Naive thymus-derived CD8-positive, alpha-beta T cell (primary cell): ENCODE data around the gene AMZ1. TPM values are rescaled to one million over a fixed set of nuclear protein-coding genes. Genes with fewer than 3 reads are reported as not detected.

Source experiments
- ATAC-seq, 2 donors: fragments of 150-1000 bp; cut with Tn5 transposase in 1 of 2; sonication (Bioruptor Pico), chemical (Tn5 transposase) in 1 of 2; 1 replicate in 1 of 2; 2 replicates in 1 of 2; pipeline ENCODE4 v1.10.0; 2021; ENCODE audit warnings: mild to moderate bottlenecking in 2 of 2, moderate library complexity in 2 of 2
- POLR2A ChIA-PET: fragments of 350-600 bp; sonication (Branson Sonifier 250); formaldehyde crosslinking; loops from one replicate; lab custom pipeline; 2021; ENCODE audit warnings: antibody characterized with exemption; lab: Charles Lee
- DNase-seq, 10 donors: peaks; one replicate each; pipeline versions ENCODE4 v3.0.0 to v3.0.0-alpha.2; 2020 to 2022
- H3K27ac Mint-ChIP-seq, 10 donors: one replicate each; pipeline ENCODE4 v1.8.0; 2020 to 2022; ENCODE audit warnings: mild to moderate bottlenecking in 10 of 10, mixed read lengths in 10 of 10, moderate library complexity in 4 of 10, inconsistent platforms in 1 of 10
- H3K27me3 Mint-ChIP-seq, 5 donors: one replicate each; pipeline ENCODE4 v1.8.0; 2021 to 2022; ENCODE audit warnings: mixed read lengths in 5 of 5
- H3K36me3 Mint-ChIP-seq, 3 donors: one replicate each; pipeline ENCODE4 v1.8.0; 2020 to 2022; ENCODE audit warnings: mixed read lengths in 3 of 3, mild to moderate bottlenecking in 2 of 3, inconsistent platforms in 1 of 3
- H3K4me1 Mint-ChIP-seq, 4 donors: one replicate each; pipeline ENCODE4 v1.8.0; 2021 to 2022; ENCODE audit warnings: mixed read lengths in 4 of 4
- H3K4me3 Mint-ChIP-seq, 10 donors: one replicate each; pipeline ENCODE4 v1.8.0; 2020 to 2022; ENCODE audit warnings: mild to moderate bottlenecking in 10 of 10, mixed read lengths in 10 of 10, moderate library complexity in 6 of 10, inconsistent platforms in 1 of 10
- H3K9me3 Mint-ChIP-seq, 9 donors: one replicate each; pipeline ENCODE4 v1.8.0; 2020 to 2022; ENCODE audit warnings: mixed read lengths in 9 of 9, mild to moderate bottlenecking in 3 of 9, inconsistent platforms in 1 of 9, moderate library complexity in 1 of 9
- polyA plus RNA-seq, 3 donors: library from polyadenylated mRNA; unstranded; fragments of 300-500 nt; fragmentation: Illumina TruSeq; gene quantifications; one replicate each; pipeline ENCODE4 v1.2.3, GENCODE V29; 2021
- total RNA-seq, 8 experiments: library from RNA in 2 of 8; stranded (reverse) in 2 of 8; gene quantifications; one replicate each; pipeline ENCODE4 v1.2.3 and lab custom pipeline; 2021 to 2026

Gene AMZ1
- total and polyA plus RNA-seq, 5 experiments from 2014 or later, result 0.05 TPM; not detected in 4

DNA sequence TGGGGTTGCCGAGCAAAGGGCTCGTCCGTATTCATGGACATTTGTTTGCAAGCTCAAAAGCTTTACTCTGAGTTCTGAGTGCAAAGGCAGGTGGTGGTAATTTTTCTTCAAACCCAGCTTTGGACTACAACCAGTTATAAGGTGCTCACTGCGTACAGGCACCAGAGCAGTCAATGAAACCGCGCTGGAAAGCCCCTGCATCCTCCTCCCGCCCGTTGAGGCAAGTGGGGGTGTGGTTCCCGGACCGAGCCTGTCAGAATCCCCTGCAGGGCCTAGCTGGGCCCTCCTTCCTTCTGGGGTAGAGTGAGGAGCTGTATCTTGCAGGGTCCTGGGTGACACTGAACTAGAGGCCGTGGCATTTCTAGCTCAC is 22.3 kb downstream of the AMZ1 start:
- no peaks in the 10 kb centered on the region for H3K9me3 Mint-ChIP-seq
- H3K27me3 Mint-ChIP-seq, result peaks cover 5 to 30% (median 8%) of the 10 kb centered on the region in 5 donors
- POLR2A ChIA-PET, result interaction anchor here (0.5 to 4.1 kb wide), 9 partner anchors 8 to 291 kb away, joined by 3 to 26 read pairs (median 5); no protein-coding TSS in a partner anchor
- peak overlapping the region in 7 of 10 donors; percentile 16 to 76 (median 61) for H3K4me3 Mint-ChIP-seq
- H3K4me1 Mint-ChIP-seq, result peaks cover 21 to 48% (median 40%) of the 10 kb centered on the region in 4 donors
- peak in 2 of 10 donors; percentile 29 to 64 for DNase-seq
- no peaks in the 10 kb centered on the region for H3K36me3 Mint-ChIP-seq
- ATAC-seq, result peak in 1 of 2 donors; percentile 17
- H3K27ac Mint-ChIP-seq, result peak overlapping the region in 4 of 10 donors; percentile 14 to 61 (median 50)

- peak overlapping the region in 8 of 10 donors; percentile 61 to 89 (median 80) for H3K27ac Mint-ChIP-seq
- peaks cover 5 to 30% (median 8%) of the 10 kb centered on the region in 5 donors for H3K27me3 Mint-ChIP-seq
- no peaks in the 10 kb centered on the region for H3K36me3 Mint-ChIP-seq
- H3K4me3 Mint-ChIP-seq, result peak overlapping the region in 8 of 10 donors; percentile 18 to 76 (median 66)
- H3K4me1 Mint-ChIP-seq, result peaks cover 28 to 55% (median 47%) of the 10 kb centered on the region in 4 donors
- ATAC-seq (peak in 1 of 2 donors; percentile 47), DNase-seq (peak in 6 of 10 donors; percentile 37 to 62 (median 46))
- POLR2A ChIA-PET, result interaction anchor here (1.0 to 4.1 kb wide), 5 partner anchors 10 to 202 kb away, joined by 3 to 26 read pairs (median 5); no protein-coding TSS in a partner anchor
- no peaks in the 10 kb centered on the region for H3K9me3 Mint-ChIP-seq
Measured at GRCh38 chr7:2710901-2711551, 23.0 kb downstream of the AMZ1 start.

GRCh38 chr7:2711895-2712675 is 24.1 kb downstream of the AMZ1 start:
- H3K27ac Mint-ChIP-seq, result peak overlapping the region in 1 of 10 donors; percentile 65
- POLR2A ChIA-PET, result interaction anchor here (0.6 to 1.6 kb wide), 5 partner anchors 10 to 181 kb away, joined by 3 to 5 read pairs (median 4); no protein-coding TSS in a partner anchor
- ATAC-seq (no peak), DNase-seq (peak in 1 of 10 donors; percentile 61)
- peaks cover 35 to 66% (median 57%) of the 10 kb centered on the region in 4 donors for H3K4me1 Mint-ChIP-seq
- H3K36me3 Mint-ChIP-seq, result no peaks in the 10 kb centered on the region
- peak overlapping the region in 2 of 10 donors; percentile 8 to 34 for H3K4me3 Mint-ChIP-seq
- H3K9me3 Mint-ChIP-seq, result no peaks in the 10 kb centered on the region
- H3K27me3 Mint-ChIP-seq, result peaks cover 5 to 32% (median 14%) of the 10 kb centered on the region in 5 donors

DNA sequence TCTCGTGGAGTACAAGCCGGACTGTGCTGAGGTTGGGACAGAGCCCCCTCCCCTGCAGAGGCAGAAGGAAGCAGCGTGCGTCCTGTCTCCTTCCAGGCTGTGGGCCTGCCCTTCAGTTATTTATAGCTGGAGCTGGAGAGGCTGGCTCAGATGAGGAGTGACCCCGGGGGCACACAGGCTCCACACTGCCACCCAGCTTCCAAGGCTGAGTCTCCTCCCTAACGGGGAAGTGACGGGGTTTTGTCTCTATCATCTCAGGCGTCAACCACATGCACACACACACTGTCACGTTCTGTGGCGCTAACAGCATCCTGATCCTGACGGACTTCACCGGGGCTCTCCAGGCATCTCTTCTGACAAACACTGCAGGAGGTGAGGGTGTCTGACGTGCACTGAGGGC is 25.4 kb downstream of the AMZ1 start:
- Mint-ChIP-seq H3K9me3 (no peaks in the 10 kb centered on the region), H3K27ac (peak overlapping the region in 3 of 10 donors; percentile 31 to 63 (median 50)), H3K4me3 (no peak overlapping the region), H3K27me3 (peaks cover 5 to 27% (median 11%) of the 10 kb centered on the region in 5 donors), H3K36me3 (no peaks in the 10 kb centered on the region), H3K4me1 (peaks cover 39 to 79% (median 69%) of the 10 kb centered on the region in 4 donors)
- DNase-seq (peak in 1 of 10 donors; percentile 60), ATAC-seq (no peak)
- POLR2A ChIA-PET, result interaction anchor here (0.6 kb wide), 1 partner anchor 1934 kb away, joined by 3 read pairs; no protein-coding TSS in a partner anchor

GRCh38 chr7:2713978-2714377 is 26.0 kb downstream of the AMZ1 start:
- ATAC-seq, result no peak
- H3K9me3 Mint-ChIP-seq, result no peaks in the 10 kb centered on the region
- peak in 1 of 10 donors; percentile 41 for DNase-seq
- POLR2A ChIA-PET, result interaction anchor here (0.6 kb wide), 1 partner anchor 1933 kb away, joined by 3 read pairs; no protein-coding TSS in a partner anchor
- H3K27me3 Mint-ChIP-seq, result peaks cover 5 to 26% (median 11%) of the 10 kb centered on the region in 5 donors
- H3K27ac Mint-ChIP-seq, result peak overlapping the region in 2 of 10 donors; percentile 5 to 63
- H3K36me3 Mint-ChIP-seq, result no peaks in the 10 kb centered on the region
- no peak overlapping the region for H3K4me3 Mint-ChIP-seq
- peaks cover 43 to 85% (median 75%) of the 10 kb centered on the region in 4 donors for H3K4me1 Mint-ChIP-seq

DNA sequence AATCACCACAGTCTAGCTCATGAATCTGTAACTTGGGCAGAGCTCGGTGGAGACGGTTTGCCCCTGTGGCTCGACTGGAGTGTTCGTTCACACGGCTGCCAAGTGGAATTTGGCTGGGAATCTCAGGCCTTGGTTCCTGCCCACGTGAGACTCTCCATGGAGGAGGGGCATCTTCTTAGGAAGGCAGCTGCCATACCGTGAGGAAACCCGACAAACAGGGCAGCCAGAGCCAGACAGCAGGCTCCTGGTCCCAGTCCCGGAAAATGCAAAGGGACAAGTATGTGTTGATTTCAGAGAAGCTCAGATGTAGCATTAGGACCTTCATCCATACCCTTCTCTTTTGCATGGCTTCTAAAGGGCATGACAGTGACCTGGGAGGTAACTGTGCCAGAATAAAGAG is 26.6 kb downstream of the AMZ1 start:
- POLR2A ChIA-PET, result interaction anchor here (0.5 to 1.3 kb wide), 3 partner anchors 13 to 295 kb away, joined by 3 to 4 read pairs (median 3); no protein-coding TSS in a partner anchor
- Mint-ChIP-seq H3K27ac (peak overlapping the region in 4 of 10 donors; percentile 37 to 92 (median 82)), H3K27me3 (peaks cover 5 to 24% (median 9%) of the 10 kb centered on the region in 5 donors), H3K4me1 (peaks cover 41 to 83% (median 77%) of the 10 kb centered on the region in 4 donors), H3K4me3 (peak overlapping the region in 9 of 10 donors; percentile 19 to 77 (median 67)), H3K9me3 (no peaks in the 10 kb centered on the region), H3K36me3 (no peaks in the 10 kb centered on the region)
- DNase-seq (peak in 1 of 10 donors; percentile 48), ATAC-seq (no peak)

GRCh38 chr7:2715341-2716231 is 27.6 kb downstream of the AMZ1 start:
- Mint-ChIP-seq H3K4me1 (peaks cover 37 to 73% (median 68%) of the 10 kb centered on the region in 4 donors), H3K27me3 (peaks cover 5 to 20% (median 9%) of the 10 kb centered on the region in 5 donors), H3K9me3 (no peaks in the 10 kb centered on the region), H3K36me3 (peaks cover 0 to 2% (median 0%) of the 10 kb centered on the region in 3 donors), H3K27ac (peak overlapping the region; percentile 35 to 92 (median 82)), H3K4me3 (peak overlapping the region; percentile 30 to 82 (median 66))
- ATAC-seq (peak; percentile 75 to 84), DNase-seq (peak in 8 of 10 donors; percentile 47 to 77 (median 64))
- POLR2A ChIA-PET, result interaction anchor here (0.5 to 1.3 kb wide), 4 partner anchors 14 to 376 kb away, joined by 3 to 4 read pairs (median 3); no protein-coding TSS in a partner anchor

DNA sequence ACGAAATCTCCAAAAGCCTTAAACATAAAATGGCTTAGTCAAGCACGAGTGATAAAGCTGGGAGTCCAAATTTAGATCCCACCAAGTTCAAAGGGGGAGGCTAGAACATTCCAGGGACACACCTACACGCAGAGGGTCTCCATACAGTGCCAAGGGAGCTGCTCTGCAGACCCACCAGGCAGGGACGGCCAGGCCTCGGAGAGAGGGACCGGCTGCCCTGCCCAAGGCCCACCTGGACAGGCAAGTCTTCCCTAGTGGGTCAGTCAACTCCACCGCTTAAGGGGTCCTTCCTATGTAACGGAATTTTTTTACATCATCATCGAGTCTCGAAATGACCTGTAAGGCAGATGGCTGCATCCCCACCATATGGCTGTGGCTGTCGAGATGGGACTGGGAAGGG is 28.5 kb downstream of the AMZ1 start:
- Mint-ChIP-seq H3K9me3 (no peaks in the 10 kb centered on the region), H3K4me3 (peak overlapping the region in 6 of 10 donors; percentile 63 to 82 (median 70)), H3K4me1 (peaks cover 36 to 71% (median 65%) of the 10 kb centered on the region in 4 donors), H3K27ac (peak overlapping the region in 7 of 10 donors; percentile 37 to 92 (median 86)), H3K27me3 (peaks cover 3 to 17% (median 9%) of the 10 kb centered on the region in 5 donors), H3K36me3 (peaks cover 0 to 3% (median 2%) of the 10 kb centered on the region in 3 donors)
- DNase-seq, result peak in 1 of 10 donors; percentile 34
- ATAC-seq, result no peak
- POLR2A ChIA-PET, result interaction anchor here (1.5 to 3.4 kb wide), 2 partner anchors 17 to 19 kb away, joined by 3 to 11 read pairs; no protein-coding TSS in a partner anchor

- no peaks in the 10 kb centered on the region for H3K9me3 Mint-ChIP-seq
- peaks cover 0 to 3% (median 2%) of the 10 kb centered on the region in 3 donors for H3K36me3 Mint-ChIP-seq
- peaks cover 36 to 71% (median 64%) of the 10 kb centered on the region in 4 donors for H3K4me1 Mint-ChIP-seq
- H3K27ac Mint-ChIP-seq, result peak overlapping the region in 7 of 10 donors; percentile 13 to 86 (median 84)
- POLR2A ChIA-PET, result interaction anchor here (1.5 to 3.4 kb wide), 2 partner anchors 18 to 19 kb away, joined by 3 to 11 read pairs; no protein-coding TSS in a partner anchor
- DNase-seq (no peak), ATAC-seq (no peak)
- peaks cover 3 to 17% (median 9%) of the 10 kb centered on the region in 5 donors for H3K27me3 Mint-ChIP-seq
- H3K4me3 Mint-ChIP-seq, result peak overlapping the region in 5 of 10 donors; percentile 45 to 72 (median 52)
Measured at GRCh38 chr7:2716906-2717292, 28.9 kb downstream of the AMZ1 start.

DNA sequence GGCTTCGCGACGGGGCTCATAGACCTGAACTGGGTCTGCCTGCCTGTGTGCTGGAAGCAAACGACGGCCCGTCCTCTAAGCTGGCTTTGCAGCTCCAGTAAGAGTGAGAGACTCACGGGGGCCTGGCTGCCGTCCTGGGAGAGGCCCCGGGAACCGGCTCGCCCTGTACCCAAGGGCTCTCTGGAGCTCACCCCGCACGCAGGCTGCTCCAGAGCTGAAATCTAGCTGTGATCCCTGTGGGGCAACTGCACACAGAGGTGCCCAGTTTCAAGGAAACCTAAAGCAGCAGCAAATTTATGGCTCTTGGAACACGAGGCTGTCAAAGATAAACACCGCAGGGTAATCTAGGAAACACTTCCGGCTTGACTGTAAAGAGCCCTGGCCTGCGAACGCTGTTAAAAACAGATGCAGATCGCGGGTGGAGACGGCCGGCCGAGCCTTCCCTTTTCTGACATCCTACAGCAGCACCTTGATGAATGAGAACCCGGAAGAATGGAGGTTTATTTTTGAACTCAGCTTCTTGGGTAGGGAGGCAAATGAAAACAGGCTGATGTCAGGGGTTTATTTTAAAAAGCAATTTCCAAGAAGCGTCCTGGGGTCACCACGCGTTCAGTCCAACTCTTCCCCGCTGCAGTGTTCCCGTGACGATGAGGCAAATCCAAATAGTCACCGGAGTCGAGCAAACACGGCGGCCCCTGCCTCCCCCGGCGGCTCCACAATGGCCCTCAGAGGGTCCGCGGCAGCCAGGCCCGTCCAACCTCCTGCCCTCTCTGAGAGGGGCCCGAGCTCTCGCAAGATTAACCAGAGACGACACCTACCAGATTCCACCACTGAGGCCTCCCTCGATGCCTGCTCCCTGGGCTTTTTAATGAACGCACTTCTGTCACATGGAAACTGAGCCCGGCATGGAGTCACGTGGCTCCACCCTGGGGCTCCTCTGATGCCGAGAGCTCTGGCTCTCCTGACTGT is 29.6 kb downstream of the AMZ1 start:
- H3K27ac Mint-ChIP-seq, result peak overlapping the region in 9 of 10 donors; percentile 44 to 86 (median 76)
- H3K4me3 Mint-ChIP-seq, result peak overlapping the region; percentile 20 to 78 (median 64)
- peak; percentile 37 for ATAC-seq
- peak in 5 of 10 donors; percentile 37 to 68 (median 53) for DNase-seq
- POLR2A ChIA-PET, result interaction anchor here (1.1 to 3.4 kb wide), 5 partner anchors 8 to 24 kb away, joined by 3 to 17 read pairs (median 4); no protein-coding TSS in a partner anchor
- no peaks in the 10 kb centered on the region for H3K9me3 Mint-ChIP-seq
- H3K27me3 Mint-ChIP-seq, result peaks cover 0 to 17% (median 9%) of the 10 kb centered on the region in 5 donors
- H3K36me3 Mint-ChIP-seq, result peaks cover 0 to 3% (median 2%) of the 10 kb centered on the region in 3 donors
- peaks cover 36 to 65% (median 64%) of the 10 kb centered on the region in 4 donors for H3K4me1 Mint-ChIP-seq
